ENCODE data around the gene ZC3H18.

Gene ZC3H18

DNA sequence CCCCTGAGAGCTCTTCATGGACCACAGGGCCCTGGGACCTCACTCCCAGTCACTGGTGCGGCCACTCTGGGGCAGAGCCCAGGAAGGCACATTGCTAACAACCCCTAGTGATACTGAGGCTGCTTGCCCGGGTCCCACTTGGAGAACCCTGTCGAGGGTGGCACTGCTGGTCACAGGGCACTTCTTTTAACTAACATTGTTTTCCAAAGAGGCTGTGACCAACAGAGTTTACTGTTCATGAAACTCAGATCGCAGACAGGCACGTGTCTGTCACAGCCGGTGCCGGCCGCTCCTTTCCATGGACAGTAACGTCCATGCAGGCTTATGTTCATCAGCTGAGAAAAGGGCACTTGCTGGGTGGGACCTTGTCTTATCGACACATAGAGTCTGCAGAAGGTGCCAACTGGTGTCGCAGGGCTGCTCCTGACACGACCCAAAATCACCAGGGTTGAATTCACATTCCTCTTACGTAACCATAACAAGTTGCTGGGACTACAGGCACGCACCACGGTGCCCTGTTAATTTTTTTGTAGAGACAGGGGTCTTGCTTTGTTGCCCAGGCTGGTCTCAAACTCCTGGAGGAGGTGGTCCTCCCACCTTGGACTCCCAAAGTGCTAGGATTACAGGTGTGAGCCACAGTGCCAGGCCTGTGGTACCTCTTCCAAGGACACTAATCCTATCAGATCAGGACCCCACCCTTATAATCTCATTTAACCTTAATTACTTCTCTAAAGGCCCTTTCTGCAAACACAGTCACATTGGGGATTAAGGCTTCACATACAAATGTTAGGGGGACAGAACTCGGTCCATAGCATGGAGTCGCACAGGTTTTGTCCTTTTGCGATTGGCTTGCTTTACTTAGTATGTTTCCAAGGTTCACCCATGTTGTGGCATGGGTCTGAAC, 1.2 kb upstream of the ZC3H18 start:
- in situ Hi-C loops (cut with MboI; ENCODE audit: low sequenced_read_pairs), result loop anchor here (10.0 kb wide), 1 partner anchor 114 kb away; the partner anchor contains the start of gene ZFPM1
- DNase-seq (ENCODE audit: low spot score in 2 of 2), result no peak
- H3K9me3 ChIP-seq, result no peaks in the 10 kb centered on the region
- peak overlapping the region; percentile 83 for H3K4me3 ChIP-seq
- H3K27me3 ChIP-seq (ENCODE audit: low read depth), result no peaks in the 10 kb centered on the region
- H3K36me3 ChIP-seq (replicated peaks), result peaks cover 9% of the 10 kb centered on the region; the same call in 1 of the 2 replicates
- peaks cover 9% of the 10 kb centered on the region for H3K4me1 ChIP-seq

GRCh38 chr16:88569614-88569984, 604 bp upstream of the ZC3H18 start:
- in situ Hi-C loops (cut with MboI; ENCODE audit: low sequenced_read_pairs), result loop anchor here (10.0 kb wide), 1 partner anchor 115 kb away; the partner anchor contains the start of gene ZFPM1
- Histone ChIP-seq H3K9me3 (no peaks in the 10 kb centered on the region), H3K36me3 (replicated peaks) (peaks cover 12% of the 10 kb centered on the region; the same call in 1 of the 2 replicates), H3K27me3 (ENCODE audit: low read depth) (no peaks in the 10 kb centered on the region), H3K4me1 (peaks cover 9% of the 10 kb centered on the region), H3K4me3 (peak overlapping the region; percentile 83)
- DNase-seq (ENCODE audit: low spot score in 2 of 2), result no peak

GRCh38 chr16:88570691-88571092, 489 bp downstream of the ZC3H18 start:
- Histone ChIP-seq H3K4me1 (peaks cover 9% of the 10 kb centered on the region), H3K4me3 (peak overlapping the region; percentile 83), H3K27me3 (ENCODE audit: low read depth) (no peaks in the 10 kb centered on the region), H3K36me3 (replicated peaks) (peaks cover 15% of the 10 kb centered on the region), H3K9me3 (no peaks in the 10 kb centered on the region)
- DNase-seq (ENCODE audit: low spot score in 2 of 2), result no peak
- in situ Hi-C loops (cut with MboI; ENCODE audit: low sequenced_read_pairs), result no loop called here

- in situ Hi-C loops (cut with MboI; ENCODE audit: low sequenced_read_pairs), result no loop called here
- Histone ChIP-seq H3K4me3 (no peak overlapping the region), H3K9me3 (no peaks in the 10 kb centered on the region), H3K36me3 (replicated peaks) (peaks cover 48% of the 10 kb centered on the region), H3K27me3 (ENCODE audit: low read depth) (no peaks in the 10 kb centered on the region), H3K4me1 (peaks cover 4% of the 10 kb centered on the region)
- DNase-seq (ENCODE audit: low spot score in 2 of 2), result no peak
Observed at GRCh38 chr16:88575251-88575650, 5.0 kb downstream of the ZC3H18 start.

DNA sequence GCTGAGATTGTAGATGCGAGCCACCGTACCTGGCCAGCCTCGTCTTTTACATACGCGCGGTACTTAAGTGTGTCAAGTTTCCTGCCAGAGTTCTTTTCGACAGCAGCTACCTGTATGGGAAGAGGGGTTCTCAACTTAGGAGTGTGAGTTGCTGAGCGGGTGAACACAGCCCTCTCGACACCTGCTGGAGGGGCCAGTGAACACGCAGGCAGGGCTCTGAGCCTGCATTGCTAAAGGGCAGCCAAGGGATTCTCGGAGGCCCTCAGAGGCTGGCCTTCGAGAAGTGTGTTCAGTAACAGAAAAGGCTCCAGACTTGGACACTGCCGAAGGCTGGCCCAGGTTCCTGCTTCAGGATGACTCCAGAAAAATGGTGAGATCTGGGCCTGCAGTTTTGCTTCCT, 6.1 kb downstream of the ZC3H18 start:
- Histone ChIP-seq H3K9me3 (no peaks in the 10 kb centered on the region), H3K4me3 (no peak overlapping the region), H3K4me1 (peaks cover 4% of the 10 kb centered on the region), H3K36me3 (replicated peaks) (peaks cover 59% of the 10 kb centered on the region), H3K27me3 (ENCODE audit: low read depth) (no peaks in the 10 kb centered on the region)
- in situ Hi-C loops (cut with MboI; ENCODE audit: low sequenced_read_pairs), result no loop called here
- no peak for DNase-seq (ENCODE audit: low spot score in 2 of 2)

DNA sequence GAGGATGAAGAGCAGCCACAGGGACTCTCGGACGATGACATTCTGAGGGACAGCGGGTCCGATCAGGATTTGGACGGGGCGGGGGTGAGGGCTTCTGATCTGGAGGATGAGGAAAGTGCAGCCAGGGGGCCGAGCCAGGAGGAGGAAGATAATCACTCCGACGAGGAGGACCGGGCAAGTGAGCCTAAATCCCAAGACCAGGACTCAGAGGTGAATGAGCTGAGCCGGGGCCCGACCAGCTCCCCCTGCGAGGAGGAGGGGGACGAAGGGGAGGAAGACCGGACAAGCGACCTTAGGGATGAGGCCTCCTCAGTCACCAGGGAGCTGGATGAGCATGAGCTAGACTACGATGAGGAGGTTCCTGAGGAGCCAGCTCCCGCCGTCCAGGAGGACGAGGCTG, 7.0 kb downstream of the ZC3H18 start:
- no peak for DNase-seq (ENCODE audit: low spot score in 2 of 2)
- H3K27me3 ChIP-seq (ENCODE audit: low read depth), result no peaks in the 10 kb centered on the region
- no peaks in the 10 kb centered on the region for H3K9me3 ChIP-seq
- H3K4me1 ChIP-seq, result no peaks in the 10 kb centered on the region
- H3K4me3 ChIP-seq, result no peak overlapping the region
- peaks cover 64% of the 10 kb centered on the region for H3K36me3 ChIP-seq (replicated peaks)
- in situ Hi-C loops (cut with MboI; ENCODE audit: low sequenced_read_pairs), result no loop called here

DNA sequence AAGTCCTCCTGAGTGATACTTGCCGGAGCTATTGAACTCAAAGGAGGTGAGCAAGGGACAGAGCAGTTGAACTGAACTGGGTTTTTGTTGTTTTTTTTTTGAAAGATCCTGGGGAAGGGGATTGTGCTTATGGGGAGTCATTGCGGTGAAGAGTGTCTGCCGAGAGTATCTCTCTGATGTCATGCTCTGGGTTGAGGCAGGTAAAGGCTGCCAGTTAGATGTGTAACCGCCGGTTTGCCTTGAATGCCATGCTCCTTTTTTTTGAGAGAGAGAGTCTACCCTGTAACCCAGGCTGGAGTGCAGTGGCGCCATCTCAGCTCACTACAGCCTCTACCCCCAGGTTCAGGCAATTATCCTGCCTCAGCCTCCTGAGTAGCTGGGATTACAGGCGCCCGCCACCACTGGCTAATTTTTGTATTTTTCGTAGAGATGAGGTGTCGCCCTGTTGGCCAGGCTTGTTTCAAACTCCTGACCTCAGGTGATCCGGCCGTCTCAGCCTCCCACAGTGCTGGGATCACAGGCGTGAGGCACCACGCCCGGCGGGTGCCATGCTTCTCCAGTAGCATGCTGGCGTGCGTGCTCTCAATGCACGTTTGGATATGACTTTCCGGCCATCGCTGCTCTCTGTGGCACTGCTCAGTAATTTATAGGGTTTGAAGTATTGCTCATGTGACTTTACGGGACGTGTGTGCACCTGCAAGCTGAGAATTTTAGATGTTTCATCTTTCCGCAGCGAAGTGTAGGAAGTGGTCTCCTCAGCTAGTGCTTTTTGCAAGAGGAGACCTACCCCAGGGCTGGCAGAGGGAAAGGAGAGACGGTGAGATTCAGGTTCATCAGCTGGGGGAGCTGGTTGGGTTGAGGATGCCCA, 8.5 kb downstream of the ZC3H18 start:
- H3K4me3 ChIP-seq, result no peak overlapping the region
- no peaks in the 10 kb centered on the region for H3K27me3 ChIP-seq (ENCODE audit: low read depth)
- H3K36me3 ChIP-seq (replicated peaks), result peaks cover 69% of the 10 kb centered on the region
- no peaks in the 10 kb centered on the region for H3K4me1 ChIP-seq
- no peak for DNase-seq (ENCODE audit: low spot score in 2 of 2)
- H3K9me3 ChIP-seq, result no peaks in the 10 kb centered on the region
- in situ Hi-C loops (cut with MboI; ENCODE audit: low sequenced_read_pairs), result no loop called here

GRCh38 chr16:88580371-88580770, 10.2 kb downstream of the ZC3H18 start:
- no peak overlapping the region for H3K4me3 ChIP-seq
- H3K4me1 ChIP-seq, result no peaks in the 10 kb centered on the region
- in situ Hi-C loops (cut with MboI; ENCODE audit: low sequenced_read_pairs), result no loop called here
- no peaks in the 10 kb centered on the region for H3K9me3 ChIP-seq
- no peak for DNase-seq (ENCODE audit: low spot score in 2 of 2)
- H3K36me3 ChIP-seq (replicated peaks), result peaks cover 65% of the 10 kb centered on the region
- H3K27me3 ChIP-seq (ENCODE audit: low read depth), result no peaks in the 10 kb centered on the region

DNA sequence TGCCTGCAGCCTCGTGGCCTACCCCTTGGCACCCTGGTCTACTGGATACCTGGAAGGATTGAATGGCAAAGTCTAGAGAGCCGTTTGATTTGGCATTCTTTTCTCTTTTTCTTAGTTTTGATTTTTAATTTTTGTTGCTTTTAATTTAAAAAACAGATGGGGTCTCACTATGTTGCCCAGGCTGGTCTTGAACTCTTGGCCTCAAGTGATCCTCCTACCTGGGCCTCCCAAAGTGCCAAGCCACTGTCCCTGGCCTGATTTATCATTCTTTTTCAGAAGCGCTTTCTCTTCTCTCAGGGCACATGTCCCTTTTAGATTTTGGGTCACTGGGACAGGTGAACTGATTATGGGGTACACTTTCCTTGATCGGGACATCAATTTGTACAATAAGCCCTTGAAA, 10.8 kb downstream of the ZC3H18 start:
- H3K36me3 ChIP-seq (replicated peaks), result peaks cover 64% of the 10 kb centered on the region
- no peak for DNase-seq (ENCODE audit: low spot score in 2 of 2)
- no peaks in the 10 kb centered on the region for H3K9me3 ChIP-seq
- in situ Hi-C loops (cut with MboI; ENCODE audit: low sequenced_read_pairs), result no loop called here
- no peaks in the 10 kb centered on the region for H3K27me3 ChIP-seq (ENCODE audit: low read depth)
- no peaks in the 10 kb centered on the region for H3K4me1 ChIP-seq
- H3K4me3 ChIP-seq, result no peak overlapping the region

DNA sequence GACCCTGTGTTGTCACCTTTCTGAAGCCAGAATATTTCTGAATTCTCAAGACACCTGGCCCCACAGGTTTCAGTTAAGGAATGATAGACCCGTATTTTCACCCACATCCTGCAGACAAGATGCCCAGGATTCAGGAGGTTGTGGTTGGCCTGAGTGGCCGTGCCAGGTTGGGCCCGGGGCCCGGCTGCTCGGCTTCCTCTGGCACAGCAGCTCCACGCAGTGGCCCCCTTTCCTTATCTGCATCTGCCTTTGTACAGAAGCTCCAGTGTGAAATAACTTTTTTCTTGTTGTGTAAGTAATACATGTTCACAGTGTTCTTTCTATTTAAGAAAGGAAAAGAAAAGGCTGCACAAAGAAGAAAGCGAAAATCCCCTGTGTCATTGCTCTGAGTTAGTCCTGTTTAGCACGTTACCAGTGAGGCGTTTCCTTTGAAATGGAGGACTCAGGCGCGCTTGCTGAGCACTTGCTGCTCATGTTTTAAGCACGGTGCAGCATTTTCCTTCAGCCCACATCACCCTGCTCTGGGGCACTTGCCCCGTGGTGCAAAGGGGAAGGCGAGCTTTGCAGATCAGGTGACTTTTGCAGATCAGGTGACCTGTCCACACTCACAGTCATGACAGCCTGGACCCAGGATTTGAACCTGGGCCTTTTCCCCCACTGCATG, 12.8 kb downstream of the ZC3H18 start:
- Histone ChIP-seq H3K27me3 (ENCODE audit: low read depth) (no peaks in the 10 kb centered on the region), H3K36me3 (replicated peaks) (peaks cover 67% of the 10 kb centered on the region), H3K9me3 (no peaks in the 10 kb centered on the region), H3K4me3 (no peak overlapping the region), H3K4me1 (no peaks in the 10 kb centered on the region)
- DNase-seq (ENCODE audit: low spot score in 2 of 2), result no peak
- in situ Hi-C loops (cut with MboI; ENCODE audit: low sequenced_read_pairs), result no loop called here

DNA sequence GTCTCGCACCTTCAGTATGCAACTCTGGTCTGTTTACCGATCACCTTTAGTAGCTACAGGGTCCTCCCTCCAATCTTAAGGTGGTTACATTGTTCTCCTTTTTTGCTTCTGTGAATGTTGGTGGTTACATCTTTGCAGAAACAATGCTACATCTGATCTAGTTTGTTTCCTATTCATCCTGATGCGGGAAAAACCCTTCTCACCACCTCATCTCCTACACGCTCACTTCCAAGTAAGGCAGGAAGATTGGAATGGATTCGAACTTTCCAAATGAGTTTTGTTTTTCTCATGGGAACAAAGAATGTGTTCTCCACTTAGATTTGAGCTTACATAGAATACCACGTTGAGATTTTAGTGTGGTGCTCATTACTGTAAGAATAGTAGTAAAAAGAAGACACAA, 14.5 kb downstream of the ZC3H18 start:
- no peaks in the 10 kb centered on the region for H3K27me3 ChIP-seq (ENCODE audit: low read depth)
- H3K9me3 ChIP-seq, result no peaks in the 10 kb centered on the region
- no peak overlapping the region for H3K4me3 ChIP-seq
- DNase-seq (ENCODE audit: low spot score in 2 of 2), result no peak
- H3K4me1 ChIP-seq, result no peaks in the 10 kb centered on the region
- H3K36me3 ChIP-seq (replicated peaks), result peaks cover 70% of the 10 kb centered on the region
- in situ Hi-C loops (cut with MboI; ENCODE audit: low sequenced_read_pairs), result no loop called here

DNA sequence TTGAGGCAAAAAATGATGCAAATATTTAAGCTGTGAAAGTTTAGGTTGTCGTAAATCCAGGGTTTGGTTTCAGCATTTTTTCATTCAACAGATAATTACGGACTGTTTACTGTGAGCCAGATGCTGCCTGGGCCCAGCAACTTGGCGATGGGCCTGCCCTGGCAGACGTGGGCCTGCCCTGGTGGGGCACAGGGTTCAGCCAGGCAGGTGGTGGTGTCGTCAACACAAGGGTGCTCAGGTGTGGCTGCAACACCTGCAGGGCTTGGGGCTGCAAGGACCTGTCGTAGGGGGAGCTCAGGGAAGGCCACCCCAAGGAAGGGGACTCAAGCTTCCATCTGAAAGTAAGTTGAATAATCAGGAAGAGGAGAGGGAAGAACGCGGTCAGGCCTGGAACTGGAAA, 15.1 kb downstream of the ZC3H18 start:
- in situ Hi-C loops (cut with MboI; ENCODE audit: low sequenced_read_pairs), result no loop called here
- H3K9me3 ChIP-seq, result no peaks in the 10 kb centered on the region
- H3K4me1 ChIP-seq, result no peaks in the 10 kb centered on the region
- no peaks in the 10 kb centered on the region for H3K27me3 ChIP-seq (ENCODE audit: low read depth)
- no peak for DNase-seq (ENCODE audit: low spot score in 2 of 2)
- H3K4me3 ChIP-seq, result no peak overlapping the region
- peaks cover 73% of the 10 kb centered on the region for H3K36me3 ChIP-seq (replicated peaks)

DNA sequence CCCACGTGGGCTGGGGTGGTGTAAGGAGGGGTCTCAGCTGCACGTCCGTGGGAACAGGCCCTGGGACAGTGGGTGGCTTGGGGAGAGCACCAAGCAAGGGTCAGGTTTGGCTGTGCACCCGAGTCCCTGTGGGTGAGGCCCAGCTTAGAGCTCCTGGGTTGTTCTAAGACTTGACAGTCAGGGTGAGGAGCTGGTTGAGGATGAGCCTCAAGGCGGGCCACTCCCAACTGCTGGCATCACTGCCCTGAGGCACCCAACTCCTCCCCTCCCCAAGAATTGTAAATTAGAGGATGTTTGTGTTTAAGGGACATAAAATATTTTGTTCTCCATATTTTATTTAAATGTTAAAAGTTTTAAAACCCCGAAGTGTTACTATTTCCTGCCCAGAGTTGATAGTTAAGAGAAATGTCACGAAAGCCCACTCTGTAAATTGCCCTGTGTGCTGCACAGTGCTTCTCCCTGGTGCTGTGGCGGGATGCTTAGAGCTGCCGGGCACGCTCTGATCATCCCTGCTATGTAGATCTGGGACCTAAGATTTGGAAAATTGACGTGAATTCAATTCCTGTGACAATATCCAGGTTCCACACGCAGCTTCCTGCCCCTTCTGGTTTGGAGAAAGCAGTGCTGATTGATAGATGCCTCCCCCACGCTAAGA, 15.9 kb downstream of the ZC3H18 start:
- Histone ChIP-seq H3K27me3 (ENCODE audit: low read depth) (no peaks in the 10 kb centered on the region), H3K9me3 (no peaks in the 10 kb centered on the region), H3K36me3 (replicated peaks) (peaks cover 65% of the 10 kb centered on the region), H3K4me1 (no peaks in the 10 kb centered on the region), H3K4me3 (no peak overlapping the region)
- in situ Hi-C loops (cut with MboI; ENCODE audit: low sequenced_read_pairs), result no loop called here
- DNase-seq (ENCODE audit: low spot score in 2 of 2), result no peak
